GM12891 (cell line): ENCODE measurements around the gene FGD2.

Experiments used
- PAX5 ChIP-seq: IDR thresholded peaks from 2 replicates; pipeline ENCODE4 v1.6.1; 2011; ENCODE audit warnings: low read length, moderate library complexity, mild to moderate bottlenecking; ENCODE audit not compliant: insufficient read depth, severe bottlenecking
- POLR2A ChIP-seq: IDR thresholded peaks from 2 replicates; pipeline ENCODE4 v1.6.1; 2011; ENCODE audit warnings: low read depth, low read length, control low read depth
- POLR2AphosphoS5 ChIP-seq: IDR thresholded peaks from 2 replicates; pipeline ENCODE4 v1.6.1; 2011; ENCODE audit warnings: low read depth, low read length, control low read depth
- POU2F2 ChIP-seq: IDR thresholded peaks from 2 replicates; pipeline ENCODE4 v1.6.1; 2011; ENCODE audit warnings: low read depth, mild to moderate bottlenecking, control low read depth, low read length, moderate library complexity
- SPI1 ChIP-seq: IDR thresholded peaks from 2 replicates; pipeline ENCODE4 v1.6.1; 2011; ENCODE audit warnings: low read depth, low read length, control low read depth
- TAF1 ChIP-seq: IDR thresholded peaks from 2 replicates; pipeline ENCODE4 v1.6.1; 2011; ENCODE audit warnings: low read depth, low read length, control low read depth

DNA sequence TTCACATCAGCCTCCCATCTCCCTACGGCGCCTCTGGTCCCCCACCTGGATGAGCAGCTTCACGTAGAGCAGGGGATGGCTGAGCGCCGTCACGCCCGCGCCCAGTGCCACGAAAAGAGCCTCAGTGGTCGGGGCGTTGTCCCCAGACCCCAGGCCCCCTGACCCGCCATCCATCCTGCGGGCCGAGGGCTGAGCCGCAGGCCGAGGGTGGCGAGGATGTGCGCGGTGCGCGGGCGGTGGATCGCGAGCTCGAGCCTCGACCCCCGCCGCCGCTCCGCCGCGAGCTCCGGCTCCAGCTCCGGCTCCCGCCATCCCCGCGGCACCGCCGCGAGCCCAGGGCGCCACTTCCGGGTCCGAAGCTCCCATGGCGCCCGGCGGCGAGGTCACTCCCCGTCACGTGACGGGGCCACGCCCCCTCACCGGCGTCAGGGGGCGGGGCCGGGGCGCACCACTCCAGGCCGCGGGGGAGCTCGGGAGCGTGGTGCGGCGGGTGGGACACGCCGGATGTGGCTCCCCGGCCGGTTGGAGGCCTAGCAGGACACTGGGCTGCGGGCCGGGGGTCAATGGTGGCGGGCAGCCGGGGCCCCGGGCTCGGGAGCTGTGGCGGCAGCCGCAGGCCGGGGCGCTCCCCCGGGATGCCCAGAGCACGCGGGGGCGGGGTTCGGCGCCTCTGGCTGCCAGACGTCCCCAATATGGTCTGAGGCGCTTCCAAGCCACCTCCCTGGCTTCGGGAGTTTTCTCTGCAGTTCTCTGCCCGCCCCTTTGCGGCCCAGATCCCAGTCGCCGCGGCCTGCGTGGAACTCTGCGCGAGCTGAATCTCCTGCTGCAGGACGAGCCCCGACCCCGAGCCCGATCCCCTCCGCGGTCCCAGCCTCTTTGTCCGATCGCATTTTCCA, 19.4 kb upstream of the FGD2 start, which contains the start of gene MTCH1:
- TF ChIP-seq POLR2A (peak; percentile 88), TAF1 (peak; percentile 90), POLR2AphosphoS5 (peak; percentile 80), POU2F2 (peak; percentile 80), PAX5 (no peak), SPI1 (0 out of 2 replicates have a peak, but pooled peaks have one; percentile 27)
